Kidney glomerular epithelial cell (primary cell): ENCODE results near the gene NELFCD.
"Not testable (repeated sequence)": the region's sequence is repeated elsewhere in the genome, so short reads cannot be mapped to it uniquely, and the experiment has no call there.

Experiments
- DNase-seq: peaks from one replicate; lab custom pipeline; 2025; lab: John Stamatoyannopoulos, UW

NELFCD gene

DNA sequence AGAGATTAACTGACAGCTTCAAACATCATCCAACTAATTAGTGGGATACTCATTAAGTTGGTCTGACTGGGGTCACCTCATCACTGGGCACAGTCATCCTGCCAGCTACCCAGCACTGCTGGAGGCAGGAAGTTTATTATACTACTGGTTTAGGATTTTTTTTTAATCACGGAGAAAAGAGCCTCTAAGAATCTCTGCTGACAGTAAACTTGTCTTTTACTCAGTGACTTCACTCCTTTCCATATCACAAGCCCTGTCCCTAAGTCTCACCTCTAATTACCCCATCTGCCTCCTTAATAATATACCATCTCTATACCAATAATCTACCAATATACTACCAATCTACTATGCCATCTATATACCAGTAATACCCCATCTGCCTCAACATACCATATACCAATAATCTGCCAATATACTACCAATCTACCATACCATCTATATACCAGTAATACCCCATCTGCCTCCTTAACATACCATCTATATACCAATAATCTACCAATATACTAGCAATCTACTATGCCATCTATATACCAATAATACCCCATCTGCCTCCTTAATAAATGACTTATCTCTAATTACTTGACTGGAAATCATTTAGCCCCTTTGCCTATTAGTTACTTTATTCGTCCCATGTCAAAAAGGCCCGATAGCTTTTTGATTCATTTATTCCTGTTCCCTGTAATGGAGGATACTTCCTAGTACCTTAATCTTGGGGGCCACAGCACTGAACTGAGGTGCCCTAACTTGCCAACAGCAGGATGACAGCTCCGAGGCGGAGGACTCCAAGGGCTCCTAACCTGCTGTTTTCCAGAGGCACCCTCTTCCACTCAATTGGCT, 46.1 kb downstream of the NELFCD start:
- DNase-seq, result no peak

DNA sequence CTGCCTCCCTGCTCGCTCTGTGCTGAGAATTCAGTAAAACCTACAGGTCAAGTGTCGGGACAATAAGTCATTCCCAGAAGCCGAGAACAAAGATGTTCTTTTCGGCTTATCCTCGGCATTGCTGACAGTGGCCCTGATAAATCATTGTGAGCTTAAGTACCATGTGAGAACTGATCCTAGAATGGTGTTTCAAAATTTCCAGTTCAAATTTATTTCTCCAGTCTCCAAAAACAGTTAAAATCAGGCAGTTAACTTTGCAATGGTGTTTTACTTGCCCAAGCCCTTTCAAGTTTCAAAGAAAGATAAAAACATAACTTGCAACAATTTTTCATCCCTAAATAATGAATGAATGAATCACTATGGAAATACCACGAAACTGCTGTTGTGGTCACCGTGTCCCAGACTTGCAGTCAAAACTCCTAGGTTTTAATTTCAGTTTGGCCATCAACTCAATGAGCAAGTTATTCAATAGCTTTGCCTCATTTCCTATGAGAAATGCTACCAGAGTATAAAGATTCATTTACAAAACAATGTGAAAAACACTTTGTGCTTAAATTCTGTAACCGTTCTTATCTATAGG, 46.8 kb downstream of the NELFCD start:
- DNase-seq, result peak; percentile 31

DNA sequence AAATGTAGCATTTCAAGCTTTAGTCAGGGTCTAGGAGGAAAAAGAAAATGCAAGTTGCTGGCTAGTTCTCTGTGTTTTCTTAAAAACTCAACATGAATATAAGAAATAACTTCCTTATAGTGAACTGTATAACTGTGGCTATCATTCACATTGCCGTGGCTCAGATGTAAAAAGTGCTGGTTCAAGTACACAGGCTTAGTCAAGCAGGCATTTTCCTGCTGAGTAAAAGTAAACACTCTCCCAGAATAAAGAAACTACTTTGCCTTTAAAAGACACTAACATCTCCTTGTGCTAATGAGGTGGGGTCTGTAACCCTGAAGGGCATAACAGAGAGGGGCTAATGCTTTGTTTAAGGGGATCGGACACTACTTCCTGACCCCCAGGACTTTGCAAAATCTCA, 47.8 kb downstream of the NELFCD start:
- no peak for DNase-seq

DNA sequence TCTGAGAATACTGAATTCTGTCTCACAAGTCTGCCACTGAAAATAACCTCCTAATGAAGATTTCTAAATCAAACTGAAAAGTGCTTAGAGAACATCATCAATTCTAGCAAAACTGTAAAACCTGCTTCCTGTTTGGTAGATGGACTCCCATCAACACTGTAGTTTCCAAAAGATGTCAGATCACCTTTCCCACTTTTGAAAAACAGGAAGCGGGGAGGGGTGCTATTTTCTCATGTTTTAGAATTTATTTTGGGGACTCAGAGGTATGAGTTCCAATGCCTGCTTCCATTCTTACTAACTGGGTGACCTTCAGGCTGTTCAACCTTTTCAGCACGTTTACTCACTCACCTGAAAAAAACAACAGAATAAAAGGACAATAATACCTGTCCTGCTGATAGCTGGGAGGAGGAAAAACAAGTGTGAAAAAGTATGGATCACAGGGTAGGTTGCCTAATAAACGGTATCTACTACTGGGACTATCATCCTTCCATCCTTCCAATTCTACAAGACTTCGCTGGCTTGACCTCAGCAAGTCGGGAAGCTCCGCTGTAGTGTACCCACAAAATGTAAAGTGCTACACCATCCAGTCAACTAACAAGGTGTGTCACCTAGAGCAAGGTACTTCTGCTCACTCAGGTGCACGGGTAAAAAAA, 50.0 kb downstream of the NELFCD start:
- DNase-seq, result no peak

DNA sequence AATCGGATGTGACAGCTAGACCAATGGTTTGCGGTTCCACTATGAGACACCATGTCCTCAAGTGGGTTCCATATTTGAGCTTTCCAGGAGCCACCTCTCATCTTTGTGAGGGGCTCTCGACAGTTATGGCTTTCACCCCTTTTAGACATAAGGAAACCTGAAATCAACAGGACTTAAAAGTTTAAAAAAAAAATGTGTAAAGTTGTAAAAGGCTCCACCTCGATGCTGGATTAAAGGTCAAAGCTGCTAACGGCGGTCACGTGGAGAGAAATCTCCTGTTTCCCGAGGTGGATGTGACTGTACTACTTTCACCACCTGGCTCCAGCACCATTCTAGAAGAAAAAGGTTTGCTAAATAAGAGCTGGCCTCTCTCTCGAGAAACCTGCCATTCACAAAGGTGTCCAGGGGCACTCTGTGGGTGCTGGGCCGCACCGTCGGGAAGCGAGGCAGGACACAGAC, 50.5 kb downstream of the NELFCD start:
- no peak for DNase-seq

DNA sequence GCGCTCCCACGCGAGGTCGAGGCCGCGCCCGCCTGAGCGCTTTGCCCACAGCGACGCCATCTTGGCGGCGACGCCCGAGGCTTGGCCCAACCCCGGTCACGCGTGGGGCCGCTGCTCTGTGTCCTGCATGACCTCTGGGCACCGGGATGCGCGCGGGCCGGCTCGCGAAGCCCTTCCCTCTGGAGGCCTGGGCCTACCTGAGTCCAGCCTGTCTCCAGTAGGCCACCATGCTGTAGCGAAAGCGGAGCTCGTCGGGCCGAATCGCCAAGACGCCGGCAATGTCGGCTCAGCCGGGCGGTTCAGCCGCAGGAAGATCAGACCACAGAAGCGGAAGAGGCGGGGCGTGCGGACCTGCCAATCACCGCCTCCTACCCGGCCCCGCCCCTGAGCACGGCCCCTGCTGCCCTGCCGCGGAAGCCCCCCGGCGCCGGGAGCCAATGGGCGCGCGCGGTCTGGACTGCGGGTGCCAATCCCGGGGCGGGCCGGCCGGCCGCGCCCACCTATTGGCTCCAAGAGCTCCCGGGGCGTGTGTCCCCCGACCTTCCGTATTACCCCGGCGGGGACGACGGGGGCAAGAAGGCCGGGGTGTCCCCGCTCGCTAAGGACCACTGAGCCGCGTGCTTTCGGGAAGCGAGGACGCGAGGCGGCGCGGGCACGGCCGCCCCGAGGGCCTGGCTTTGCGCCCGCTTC, 51.1 kb downstream of the NELFCD start, which contains the start of gene ATP5F1E:
TSS of gene ATP5F1E (minus strand) at position 313 of the 690 bp plus-strand sequence. CDS start at position 229, 84 bp downstream.
- DNase-seq, result peak; percentile 83

DNA sequence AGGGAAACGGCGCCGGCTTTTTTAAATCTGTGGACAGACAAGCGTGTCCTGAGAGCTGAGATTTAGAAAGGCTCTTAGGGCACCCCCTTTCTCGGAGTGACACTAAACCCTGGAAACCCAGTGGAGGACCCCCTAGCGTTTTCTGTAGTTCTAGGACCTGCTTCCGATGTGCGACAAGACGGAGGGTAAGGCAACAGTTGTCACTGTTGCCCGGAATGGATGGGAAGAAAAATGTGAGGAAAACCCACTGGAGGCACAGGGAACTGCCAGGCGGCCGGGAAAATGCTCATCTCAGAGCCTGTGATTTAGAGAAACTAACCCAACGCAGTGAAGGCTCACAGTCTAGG, 51.6 kb downstream of the NELFCD start:
- peak; percentile 30 for DNase-seq

DNA sequence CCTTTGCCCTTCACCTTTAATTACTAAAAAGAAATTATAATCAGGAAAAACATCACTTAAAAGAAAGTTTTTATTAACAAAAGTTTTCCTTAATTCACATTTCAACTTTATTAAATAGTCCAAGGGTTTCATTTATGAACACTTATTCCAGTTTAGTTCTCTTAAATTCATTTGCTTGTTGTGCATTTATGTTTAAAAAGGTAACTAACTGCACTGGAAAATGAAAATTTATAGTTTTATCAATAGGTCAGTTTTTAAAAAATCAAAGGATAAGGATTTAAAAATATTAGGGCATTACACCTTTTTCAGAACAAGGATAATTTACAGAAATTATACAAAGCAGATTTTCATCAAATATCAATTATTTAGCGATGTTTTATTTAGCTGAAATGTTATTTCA, 52.0 kb downstream of the NELFCD start:
- DNase-seq, result no peak

DNA sequence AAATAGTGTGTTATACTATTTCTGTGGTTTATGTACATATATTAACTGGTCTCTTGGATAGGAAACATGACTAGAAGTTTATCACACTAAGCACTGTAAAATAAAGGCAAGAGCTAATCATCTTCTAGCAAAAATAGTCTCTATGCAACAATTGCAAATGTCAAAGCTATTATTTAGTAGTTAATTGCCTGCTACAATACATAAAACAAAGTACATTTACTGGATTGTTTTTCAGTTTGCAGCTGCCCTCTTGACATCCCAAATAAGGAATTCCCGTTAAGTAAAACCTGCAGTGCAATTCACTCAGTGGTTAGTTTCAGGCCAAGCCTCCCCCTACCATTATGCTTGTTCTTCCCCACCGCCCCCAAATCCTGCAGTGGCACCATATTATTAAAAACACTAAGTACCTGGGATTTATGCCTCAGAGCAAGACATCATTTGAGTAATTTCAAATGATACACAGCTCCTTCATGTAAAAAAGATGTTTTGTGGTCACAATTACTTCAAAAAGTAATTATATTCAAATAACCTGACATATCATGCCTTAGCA, 52.6 kb downstream of the NELFCD start:
- no peak for DNase-seq

DNA sequence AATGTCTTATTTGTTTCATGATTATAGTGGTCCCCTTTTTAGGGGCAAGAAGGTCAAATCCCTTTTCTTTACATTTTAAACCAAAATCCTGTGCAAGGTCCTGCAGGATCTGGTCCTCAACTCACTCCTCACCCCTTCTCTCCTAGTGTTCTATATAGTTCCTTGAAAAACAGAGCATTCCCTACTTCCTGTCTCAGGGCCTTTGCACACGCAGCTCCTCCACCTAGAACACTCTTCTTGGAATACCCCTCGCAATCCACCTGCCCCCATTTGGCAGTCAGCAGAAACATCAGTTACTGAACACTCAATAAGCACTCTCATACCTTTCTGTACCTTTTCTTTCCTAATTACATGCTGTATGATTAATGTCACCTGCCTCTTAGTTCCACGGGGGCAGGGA, 54.3 kb downstream of the NELFCD start:
- DNase-seq, result no peak

DNA sequence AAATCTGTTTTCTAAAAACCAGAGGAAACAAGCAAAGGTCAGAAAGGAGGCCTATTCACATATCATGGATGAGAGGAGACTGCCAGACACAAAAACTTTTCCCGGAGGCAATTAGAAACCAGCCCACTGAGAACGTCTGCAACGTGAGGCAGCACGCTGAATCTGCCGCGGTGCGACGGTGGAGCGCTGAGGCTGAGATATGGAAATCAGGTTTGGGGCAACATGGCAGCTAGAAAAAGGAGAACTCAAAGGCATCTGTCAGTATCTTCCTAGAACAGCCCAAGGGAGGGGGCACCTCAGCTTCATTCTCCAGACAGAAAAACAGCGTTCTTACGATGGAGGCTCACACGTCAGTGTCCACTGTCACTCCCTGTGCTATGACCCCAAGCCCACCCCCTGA, 56.3 kb downstream of the NELFCD start:
- DNase-seq, result no peak

DNA sequence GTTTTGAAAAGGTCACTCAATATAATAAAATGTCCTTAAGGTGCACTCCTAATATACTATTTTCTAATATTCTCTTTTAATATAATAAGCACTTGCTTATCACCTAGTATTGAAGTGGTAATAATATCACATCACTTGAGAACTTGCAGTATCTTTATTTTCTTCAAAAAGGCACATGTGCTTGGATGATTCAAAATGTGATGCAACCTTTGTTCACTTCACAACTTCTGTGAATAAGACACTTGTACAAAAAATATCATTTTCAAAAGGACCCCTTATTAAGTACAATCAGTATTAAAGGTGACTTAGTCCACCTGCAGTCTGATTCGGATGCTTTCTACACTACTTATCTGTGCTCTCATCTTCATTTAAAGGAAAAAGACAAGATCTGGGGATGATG, 58.2 kb downstream of the NELFCD start:
- no peak for DNase-seq

DNA sequence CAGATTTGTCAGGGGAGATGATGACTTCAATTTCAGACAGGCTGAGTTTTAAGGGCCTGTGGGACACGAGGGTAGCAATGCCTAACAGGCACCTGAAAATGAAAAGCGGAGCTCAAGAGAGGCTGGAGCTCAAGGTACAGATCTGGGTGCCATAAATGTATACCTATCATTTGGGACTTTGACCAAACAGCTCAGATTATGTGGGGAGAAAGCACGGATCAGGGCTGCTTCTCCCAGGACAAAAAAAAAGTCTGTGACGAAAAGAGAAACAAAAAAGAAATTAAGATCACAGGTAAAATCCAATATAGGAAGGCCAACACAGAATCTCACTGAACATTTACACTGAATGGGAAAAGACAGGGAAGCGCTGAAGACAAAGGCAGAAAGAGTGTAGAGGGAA, 59.6 kb downstream of the NELFCD start:
- DNase-seq, result no peak

DNA sequence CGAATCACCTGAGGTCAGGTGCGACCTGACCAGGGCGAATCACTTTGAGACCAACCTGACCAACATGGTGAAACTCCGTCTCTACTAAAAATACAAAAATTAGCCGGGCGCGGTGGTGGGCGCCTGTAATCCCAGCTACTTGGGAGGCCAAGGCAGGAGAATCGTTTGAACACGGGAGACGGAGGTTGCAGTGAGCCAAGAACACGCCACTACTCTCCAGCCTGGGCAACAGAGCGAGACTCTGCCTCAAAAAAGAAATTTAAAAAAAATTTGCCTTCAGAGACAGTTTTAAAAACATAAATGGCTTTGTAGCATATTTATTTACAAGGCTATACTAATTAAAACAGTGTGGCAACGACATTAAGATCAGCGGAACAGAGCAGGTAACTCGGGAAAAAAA, 60.4 kb downstream of the NELFCD start:
- DNase-seq, result not testable (repeated sequence)

DNA sequence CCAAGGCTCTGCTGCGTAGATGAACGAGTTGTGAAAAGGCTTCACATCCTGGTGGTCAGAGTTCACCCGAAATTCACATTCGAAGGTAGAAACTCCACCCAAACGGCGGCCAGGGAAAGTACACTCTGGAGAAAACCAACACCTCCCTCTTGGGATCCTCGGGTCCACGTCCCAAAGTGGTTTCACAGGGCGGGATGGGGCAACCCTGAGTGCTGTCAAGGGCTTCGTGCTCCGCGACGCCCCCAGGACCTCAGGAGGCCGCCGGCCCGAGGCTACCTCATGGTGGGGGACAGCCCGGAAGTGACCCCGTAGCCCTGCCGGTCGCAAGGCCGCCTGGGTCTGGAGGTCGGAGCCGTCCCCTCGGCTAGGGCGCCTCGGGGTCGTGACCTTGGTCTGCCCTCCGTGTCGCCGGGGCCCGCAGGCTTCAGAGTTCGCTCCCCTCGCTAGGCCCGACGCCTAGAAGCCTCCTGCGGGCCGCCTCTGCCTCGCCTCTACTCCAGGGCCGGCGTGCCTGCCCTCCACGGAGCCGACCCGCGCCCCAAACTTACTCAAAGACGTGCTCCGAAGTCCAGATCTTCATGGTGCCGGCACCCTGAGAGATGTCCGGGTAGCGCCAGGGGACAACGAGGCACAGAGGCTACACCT, 61.2 kb downstream of the NELFCD start, which contains the start of gene PRELID3B:
TSS of gene PRELID3B (minus strand) at position 636 of the 645 bp plus-strand sequence. CDS start at position 580, 56 bp downstream.
- peak; percentile 29 for DNase-seq

DNA sequence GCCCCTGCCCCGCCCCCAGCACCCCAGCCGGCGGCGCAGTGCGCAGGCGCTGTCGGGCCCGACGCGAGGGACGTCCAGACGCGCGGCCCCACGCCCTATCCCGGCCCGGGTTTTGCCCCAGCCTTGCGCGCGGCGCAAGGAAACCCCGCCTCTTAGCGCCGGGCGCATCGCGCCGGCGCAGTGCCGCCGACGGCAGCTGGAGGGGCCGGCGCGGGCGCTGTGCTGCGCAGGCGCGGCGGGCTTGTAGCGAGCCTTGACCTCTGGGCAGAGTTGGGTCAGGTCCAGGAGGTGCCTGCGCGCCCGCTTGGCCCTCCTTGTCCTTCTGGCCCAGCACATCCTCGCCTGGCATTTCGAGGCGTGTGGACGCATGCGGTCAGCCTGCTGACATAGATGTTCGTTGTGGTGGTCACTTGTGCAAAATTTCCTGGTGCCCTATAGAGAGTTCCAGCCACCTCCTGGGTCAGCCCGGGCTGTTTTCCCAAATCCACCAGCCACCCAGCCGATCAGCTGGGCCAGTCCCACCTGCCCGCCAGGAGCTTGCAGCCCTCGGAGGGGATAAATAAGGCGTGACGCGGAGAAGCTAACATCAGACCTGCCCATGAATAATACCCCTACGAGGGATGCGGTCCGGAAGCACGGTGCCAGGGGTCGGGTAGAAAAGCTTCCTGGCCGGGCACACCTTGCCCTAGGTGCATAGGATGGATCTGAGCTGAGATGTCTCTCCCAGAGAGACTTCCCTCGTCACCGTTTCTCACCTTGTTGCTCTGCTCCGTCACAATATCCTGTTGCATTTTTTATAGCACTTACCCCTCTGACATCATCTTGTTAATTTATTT, 62.0 kb downstream of the NELFCD start:
- peak; percentile 87 for DNase-seq

DNA sequence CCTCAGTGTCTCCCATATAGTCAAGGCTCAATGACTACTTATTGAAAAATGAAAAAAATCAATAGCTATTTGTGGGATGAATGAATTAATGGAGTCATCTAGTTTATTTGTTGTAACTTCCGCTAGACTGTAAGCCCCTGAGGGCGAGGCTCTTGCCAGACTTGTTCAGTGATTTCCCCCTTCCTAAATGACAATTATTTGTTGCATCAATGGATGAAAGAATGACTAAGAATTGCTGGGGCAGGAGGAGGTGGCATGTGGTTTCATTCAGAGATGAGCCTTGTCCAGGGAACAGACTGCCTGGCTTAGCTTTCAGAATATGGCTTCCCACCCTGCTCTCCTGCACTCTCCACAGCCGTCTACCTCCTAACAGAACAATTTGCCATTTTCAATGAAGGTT, 62.6 kb downstream of the NELFCD start:
- no peak for DNase-seq

DNA sequence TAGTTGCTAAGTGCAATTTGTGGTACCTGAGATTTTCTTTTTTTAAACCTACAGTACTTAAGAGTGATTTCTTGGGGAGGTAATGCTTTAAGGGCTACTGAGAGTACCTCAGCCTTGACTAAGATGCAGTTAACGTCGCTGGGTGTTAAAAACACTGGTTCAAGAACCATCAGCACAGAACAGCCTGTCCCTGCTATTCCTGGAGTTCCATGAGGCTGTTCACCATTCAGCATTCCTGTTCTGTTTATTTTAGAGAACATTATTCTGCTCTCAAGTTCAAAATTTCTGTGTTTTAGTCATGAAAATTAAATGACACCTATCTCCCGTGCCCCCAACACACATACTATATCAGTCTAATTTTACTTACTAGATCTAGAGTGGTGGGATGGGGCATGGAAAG, 63.2 kb downstream of the NELFCD start:
- DNase-seq, result no peak
